Suprapubic skin (tissue), 4 donors: Measurements from ENCODE around the gene OR52K2. TPM values are rescaled to one million over a fixed set of nuclear protein-coding genes. Genes with fewer than 3 reads are reported as not detected.
"Not testable (repeated sequence)": the region's sequence is repeated elsewhere in the genome, so short reads cannot be mapped to it uniquely, and the experiment has no call there.

Experiments used
- DNase-seq, 2 donors: peaks; one replicate each; pipeline ENCODE4 v3.0.0-alpha.2; 2019; ENCODE audit warnings: low spot score in 2 of 2
- H3K27ac ChIP-seq: fragments of 200-600 bp; sonication (generic); one replicate; pipeline ENCODE4 v1.5.1; 2019
- H3K27me3 ChIP-seq: fragments of 200-600 bp; sonication (generic); one replicate; pipeline ENCODE4 v1.5.1; 2019
- H3K36me3 ChIP-seq: fragments of 200-600 bp; sonication (generic); one replicate; pipeline ENCODE4 v1.5.1; 2019
- H3K4me1 ChIP-seq: fragments of 200-600 bp; sonication (generic); one replicate; pipeline ENCODE4 v1.5.1; 2019
- H3K4me3 ChIP-seq: fragments of 200-600 bp; sonication (generic); one replicate; pipeline ENCODE4 v1.5.1; 2019; ENCODE audit warnings: mild to moderate bottlenecking
- H3K9me3 ChIP-seq: fragments of 200-600 bp; sonication (generic); one replicate; pipeline ENCODE4 v1.5.1; 2019
- EP300 ChIP-seq: sonication (generic); formaldehyde crosslinking; IDR thresholded peaks from one replicate; pipeline ENCODE4 v1.6.1; 2017; ENCODE audit warnings: antibody characterized with exemption
- POLR2A ChIP-seq, 2 donors: fragments of 450-650 bp; IDR thresholded peaks; one replicate each; pipeline ENCODE4 v1.6.1; 2017; ENCODE audit warnings: antibody characterized with exemption in 2 of 2, mild to moderate bottlenecking in 2 of 2, moderate library complexity in 2 of 2
- POLR2AphosphoS5 ChIP-seq, 3 donors: sonication (generic); formaldehyde crosslinking; IDR thresholded peaks; one replicate each; pipeline ENCODE4 v1.6.1; 2017; ENCODE audit warnings: antibody characterized with exemption in 3 of 3
- WGBS: methylation state at CpG from one replicate; pipeline ENCODE4 v1.1.5; 2018; 5-methylcytosine and 5-hydroxymethylcytosine counted together
- total RNA-seq, 4 donors: library from RNA; depleted of rRNA; stranded (reverse); fragments of >200 nt; gene quantifications; one replicate each; pipeline ENCODE4 v1.1.0, GENCODE V29; 2016
- TF ChIP-seq, protein P1 (sequence below), 2 donors: fragments of 200-600 bp in 1 of 2; fragments of 450-650 bp in 1 of 2; sonication (generic) in 1 of 2; IDR thresholded peaks; one replicate each; pipeline ENCODE4 v1.5.1; 2016 to 2019; ENCODE audit warnings: antibody characterized with exemption in 2 of 2, mild to moderate bottlenecking in 1 of 2, moderate library complexity in 1 of 2

Gene OR52K2
- total RNA-seq, 4 donors from 2014 or later: not detected

DNA sequence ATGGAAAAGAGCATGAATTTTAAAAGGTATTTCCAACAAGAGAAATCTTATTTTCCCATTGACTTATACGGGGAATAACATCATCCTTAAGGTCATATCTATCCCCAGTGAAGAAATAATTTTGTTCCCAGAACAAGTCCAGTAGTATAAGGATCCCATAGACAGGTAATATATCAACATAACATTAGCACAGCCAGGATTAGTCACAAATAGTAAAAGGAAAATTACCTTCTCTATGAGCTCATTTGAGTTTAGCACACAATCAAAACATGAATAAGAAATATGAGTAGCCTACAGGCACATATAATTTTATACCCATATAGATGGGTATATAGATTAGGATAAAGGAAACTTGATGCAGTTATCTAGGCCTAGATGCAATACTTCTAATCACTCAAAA, 30.5 kb downstream of the OR52K2 start:
- TF ChIP-seq EP300 (no peak), POLR2AphosphoS5 (IDR thresholded peaks at IDR 0.05) (no peak), POLR2A (IDR thresholded peaks at IDR 0.05) (no peak)
- TF ChIP-seq, protein P1, sequence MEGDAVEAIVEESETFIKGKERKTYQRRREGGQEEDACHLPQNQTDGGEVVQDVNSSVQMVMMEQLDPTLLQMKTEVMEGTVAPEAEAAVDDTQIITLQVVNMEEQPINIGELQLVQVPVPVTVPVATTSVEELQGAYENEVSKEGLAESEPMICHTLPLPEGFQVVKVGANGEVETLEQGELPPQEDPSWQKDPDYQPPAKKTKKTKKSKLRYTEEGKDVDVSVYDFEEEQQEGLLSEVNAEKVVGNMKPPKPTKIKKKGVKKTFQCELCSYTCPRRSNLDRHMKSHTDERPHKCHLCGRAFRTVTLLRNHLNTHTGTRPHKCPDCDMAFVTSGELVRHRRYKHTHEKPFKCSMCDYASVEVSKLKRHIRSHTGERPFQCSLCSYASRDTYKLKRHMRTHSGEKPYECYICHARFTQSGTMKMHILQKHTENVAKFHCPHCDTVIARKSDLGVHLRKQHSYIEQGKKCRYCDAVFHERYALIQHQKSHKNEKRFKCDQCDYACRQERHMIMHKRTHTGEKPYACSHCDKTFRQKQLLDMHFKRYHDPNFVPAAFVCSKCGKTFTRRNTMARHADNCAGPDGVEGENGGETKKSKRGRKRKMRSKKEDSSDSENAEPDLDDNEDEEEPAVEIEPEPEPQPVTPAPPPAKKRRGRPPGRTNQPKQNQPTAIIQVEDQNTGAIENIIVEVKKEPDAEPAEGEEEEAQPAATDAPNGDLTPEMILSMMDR (IDR thresholded peaks at IDR 0.05): no peak

DNA sequence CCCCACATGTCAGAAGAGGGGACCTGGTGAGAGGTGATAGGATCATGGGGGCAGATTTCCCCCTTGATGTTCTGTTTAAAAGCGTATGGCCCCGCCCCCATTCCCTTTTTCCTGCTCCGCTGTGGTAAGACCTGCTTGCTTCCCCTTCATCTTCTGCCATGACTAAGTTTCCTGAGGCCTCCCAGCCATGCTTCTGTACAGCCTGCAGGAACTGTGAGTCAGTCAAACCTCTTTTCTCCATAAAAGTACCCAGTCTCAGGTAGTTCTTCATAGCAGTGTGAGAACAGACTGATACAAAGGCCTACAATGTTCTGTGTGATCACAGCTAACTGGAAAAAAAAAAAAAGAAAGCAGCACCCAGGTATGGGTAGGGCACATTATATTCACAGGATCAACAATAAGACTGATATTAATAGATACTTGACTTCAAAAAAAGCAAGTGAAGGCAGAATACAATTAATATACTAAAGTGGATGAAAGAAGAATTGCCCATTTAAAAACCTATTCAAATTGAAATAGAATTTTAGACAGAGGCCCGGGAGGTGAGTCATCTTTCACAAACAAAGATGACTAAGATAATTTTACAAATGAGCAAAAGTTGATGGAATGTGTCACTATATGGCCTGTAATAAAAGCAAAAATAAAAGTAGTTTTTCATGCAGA, 31.6 kb downstream of the OR52K2 start:
- no peaks in the 10 kb centered on the region for H3K9me3 ChIP-seq
- H3K4me3 ChIP-seq: no peak overlapping the region
- H3K36me3 ChIP-seq: no peaks in the 10 kb centered on the region
- H3K27me3 ChIP-seq: no peaks in the 10 kb centered on the region
- DNase-seq: no peak
- no peaks in the 10 kb centered on the region for H3K4me1 ChIP-seq
- WGBS: 75% methylated on average over 4 of the region's 4 CpGs
- H3K27ac ChIP-seq: no peak overlapping the region
- TF ChIP-seq, protein P1 (IDR thresholded peaks at IDR 0.05): no peak

More for the DNA sequence above, 30.5 kb downstream of the OR52K2 start:
- H3K4me3 ChIP-seq: no peak overlapping the region
- no peaks in the 10 kb centered on the region for H3K4me1 ChIP-seq
- H3K27ac ChIP-seq: no peak overlapping the region
- H3K36me3 ChIP-seq: no peaks in the 10 kb centered on the region
- no peaks in the 10 kb centered on the region for H3K27me3 ChIP-seq
- no peaks in the 10 kb centered on the region for H3K9me3 ChIP-seq
- 59% methylated on average over 1 of the region's 1 CpG for WGBS
- no peak for DNase-seq

DNA sequence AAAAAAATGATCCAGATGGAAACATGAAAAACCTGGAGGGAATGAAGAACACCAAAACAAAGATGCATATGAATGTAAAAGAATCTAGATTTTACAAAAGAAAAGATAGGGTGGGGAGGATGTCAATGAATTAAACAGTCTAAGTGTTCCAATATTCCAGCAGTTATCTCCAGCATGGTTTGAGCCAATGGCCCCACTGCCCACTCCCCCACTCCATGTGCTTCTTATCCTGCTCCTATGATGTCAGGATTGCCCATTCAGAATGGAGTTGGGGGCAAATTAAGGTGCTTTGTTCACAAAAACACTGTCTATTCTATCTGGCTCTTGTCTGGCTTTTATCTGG, 32.1 kb downstream of the OR52K2 start:
- no peaks in the 10 kb centered on the region for H3K4me1 ChIP-seq
- H3K27me3 ChIP-seq: no peaks in the 10 kb centered on the region
- DNase-seq: no peak
- H3K36me3 ChIP-seq: no peaks in the 10 kb centered on the region
- no peak overlapping the region for H3K4me3 ChIP-seq
- no peaks in the 10 kb centered on the region for H3K9me3 ChIP-seq
- H3K27ac ChIP-seq: no peak overlapping the region
- TF ChIP-seq POLR2A (IDR thresholded peaks at IDR 0.05) (no peak), EP300 (no peak), POLR2AphosphoS5 (IDR thresholded peaks at IDR 0.05) (no peak)
- TF ChIP-seq, protein P1 (IDR thresholded peaks at IDR 0.05): no peak

DNA sequence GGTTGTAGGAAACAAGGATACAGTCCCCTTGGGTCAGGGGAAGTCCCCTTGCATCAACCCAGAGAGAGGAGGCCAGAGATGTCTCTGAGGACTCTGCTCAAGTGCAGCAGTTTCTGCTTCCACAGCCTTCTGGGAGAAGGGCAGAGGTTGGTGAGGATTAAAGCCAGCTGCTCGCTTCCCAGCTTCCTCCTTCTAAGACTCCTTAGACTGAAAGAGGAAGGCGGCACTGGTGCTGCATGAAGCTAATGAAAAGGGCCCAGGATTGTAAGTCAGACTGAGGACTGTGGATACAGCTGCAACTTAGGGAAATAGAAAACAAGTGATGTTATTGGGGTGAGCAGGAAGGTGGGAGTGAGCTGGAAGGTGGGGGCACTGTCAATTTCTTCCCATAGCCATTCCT, 33.4 kb downstream of the OR52K2 start, which contains the start of gene OR52K1:
Gene OR52K1, plus strand, starts transcription at position 202 of the 400 bp plus-strand sequence. CDS start 6,255 bp downstream, outside the sequence.
- TF ChIP-seq POLR2AphosphoS5 (IDR thresholded peaks at IDR 0.05): no peak
- no peak for TF ChIP-seq POLR2A (IDR thresholded peaks at IDR 0.05)
- no peak for TF ChIP-seq EP300
- Histone ChIP-seq H3K27ac (no peak within 1 kb of the TSS), H3K4me3 (no peak within 1 kb of the TSS), H3K9me3 (no peaks in the 10 kb centered on the region), H3K36me3 (no peaks in the 10 kb centered on the region), H3K4me1 (no peaks in the 10 kb centered on the region), H3K27me3 (no peaks in the 10 kb centered on the region)
- no peak for DNase-seq
- WGBS: 62% methylated on average over 2 of the region's 2 CpGs

DNA sequence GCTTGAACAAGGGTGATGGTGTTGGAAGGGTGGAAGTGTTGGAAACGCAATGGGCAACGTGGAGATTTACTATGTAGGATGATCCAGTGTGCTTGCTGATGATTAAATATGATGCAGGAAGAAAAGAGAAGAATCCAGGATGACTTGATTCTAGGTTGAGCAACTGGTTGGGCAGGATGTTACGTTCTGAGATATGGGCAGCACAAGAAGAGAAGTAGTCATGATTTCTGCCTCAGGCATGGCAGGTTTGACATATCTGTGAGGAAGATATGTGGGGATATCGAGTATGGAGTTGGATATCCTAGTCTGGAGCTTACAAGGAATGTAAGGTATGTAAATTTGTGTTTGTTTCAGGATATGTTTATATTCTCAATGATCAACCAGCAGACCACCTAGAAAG, 35.2 kb downstream of the OR52K2 start:
- H3K27ac ChIP-seq: no peak overlapping the region
- 43% methylated on average over 4 of the region's 4 CpGs for WGBS
- no peak overlapping the region for H3K4me3 ChIP-seq
- H3K36me3 ChIP-seq: no peaks in the 10 kb centered on the region
- peaks cover under 1% of the 10 kb centered on the region for H3K27me3 ChIP-seq
- H3K9me3 ChIP-seq: no peaks in the 10 kb centered on the region
- DNase-seq: no peak
- H3K4me1 ChIP-seq: no peaks in the 10 kb centered on the region
- no peak for TF ChIP-seq POLR2AphosphoS5 (IDR thresholded peaks at IDR 0.05)
- TF ChIP-seq EP300: no peak
- TF ChIP-seq, protein P1 (IDR thresholded peaks at IDR 0.05): no peak
- TF ChIP-seq POLR2A (IDR thresholded peaks at IDR 0.05): no peak

DNA sequence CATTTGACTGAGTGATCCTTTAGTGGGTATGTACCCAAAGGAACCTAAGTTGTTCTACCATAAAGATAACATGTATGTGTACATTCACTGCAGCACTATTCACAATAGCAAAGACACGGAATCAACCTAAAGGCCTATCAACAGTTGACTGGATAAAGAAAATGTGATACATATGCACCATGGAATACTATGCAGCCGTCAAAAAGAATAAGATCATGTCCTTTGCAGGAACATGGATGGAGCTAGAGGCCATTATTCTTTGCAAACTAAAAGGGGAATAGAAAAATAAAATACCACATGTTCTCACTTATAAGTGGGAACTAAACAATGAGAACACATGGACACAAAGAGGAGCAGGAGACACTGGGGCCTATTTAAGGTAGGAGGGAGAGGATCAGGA, 42.3 kb downstream of the OR52K2 start:
- Histone ChIP-seq H3K4me1 (peaks cover 16% of the 10 kb centered on the region), H3K27me3 (peaks cover 14% of the 10 kb centered on the region)
- H3K27ac ChIP-seq, H3K36me3 ChIP-seq, DNase-seq, H3K9me3 ChIP-seq, H3K4me3 ChIP-seq: not testable (repeated sequence)
- WGBS: 81% methylated on average over 2 of the region's 2 CpGs
